A204.1 (cell line): ENCODE measurements around the gene ZBTB46.

Experiments used
- FAIRE-seq: peaks from 2 replicates; lab custom pipeline; 2012; peaks lifted over from hg19 to GRCh38; lab: Jason Lieb, UNC

Gene ZBTB46

DNA sequence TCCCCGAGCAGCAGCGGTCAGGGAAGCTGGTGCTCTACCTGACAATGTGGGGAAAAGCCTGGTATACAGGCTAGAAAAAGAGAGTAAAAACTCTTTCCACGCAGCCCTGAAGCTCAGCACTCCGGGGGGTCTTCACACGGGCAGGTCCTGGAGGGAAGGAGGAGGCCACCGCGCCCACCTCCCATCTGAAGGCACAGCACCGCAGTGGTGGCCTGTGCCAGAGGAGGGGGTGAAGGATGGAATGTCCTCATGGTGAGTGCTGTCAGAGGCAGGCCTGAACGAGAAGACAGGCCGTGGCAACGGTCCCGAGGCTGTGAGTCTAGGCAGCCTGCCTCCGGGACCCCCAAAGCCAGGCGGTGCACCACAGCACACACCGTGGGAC is 85.6 kb downstream of the ZBTB46 start:
- no peak for FAIRE-seq

DNA sequence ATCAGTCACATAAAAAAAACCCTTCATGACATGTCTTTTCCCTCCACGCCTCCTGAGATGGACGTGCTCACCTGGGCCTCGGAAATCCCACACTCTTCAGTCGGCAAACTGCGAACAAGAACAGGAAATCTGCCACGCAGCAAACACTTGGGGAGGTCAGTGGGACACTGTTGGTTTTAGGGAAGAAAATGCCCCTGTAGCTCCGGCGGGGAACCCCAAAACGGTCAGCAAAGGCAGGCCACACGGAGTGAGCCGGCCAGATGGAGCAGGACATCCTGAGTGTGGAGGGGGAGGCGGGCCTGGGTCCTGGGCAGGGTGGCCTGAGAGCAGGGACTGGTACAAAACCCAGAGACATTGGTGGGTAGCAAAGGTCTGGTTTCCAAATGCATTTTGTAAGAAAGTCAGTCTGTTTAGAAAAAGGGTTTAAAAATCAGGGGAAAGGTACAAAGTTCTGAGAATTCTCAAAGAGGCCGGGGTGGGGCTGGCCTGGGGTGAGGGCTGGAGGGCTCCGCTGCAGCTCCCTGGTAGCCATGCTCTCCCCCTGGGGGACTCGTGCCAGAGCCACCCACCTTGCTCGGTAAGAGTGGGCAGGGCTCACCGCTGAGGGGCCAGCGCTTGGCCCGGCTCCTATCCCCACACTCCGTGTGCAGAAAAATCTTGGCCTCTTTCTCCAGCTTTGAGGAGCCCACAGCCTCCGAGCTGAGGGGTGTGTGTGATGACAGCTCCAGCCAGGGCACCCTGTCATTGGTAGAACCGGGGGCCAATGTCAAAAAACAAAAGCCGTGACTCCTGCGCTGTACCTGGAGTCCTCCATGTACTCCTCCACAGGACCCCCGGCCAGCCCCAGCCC is 86.3 kb downstream of the ZBTB46 start:
- no peak for FAIRE-seq

DNA sequence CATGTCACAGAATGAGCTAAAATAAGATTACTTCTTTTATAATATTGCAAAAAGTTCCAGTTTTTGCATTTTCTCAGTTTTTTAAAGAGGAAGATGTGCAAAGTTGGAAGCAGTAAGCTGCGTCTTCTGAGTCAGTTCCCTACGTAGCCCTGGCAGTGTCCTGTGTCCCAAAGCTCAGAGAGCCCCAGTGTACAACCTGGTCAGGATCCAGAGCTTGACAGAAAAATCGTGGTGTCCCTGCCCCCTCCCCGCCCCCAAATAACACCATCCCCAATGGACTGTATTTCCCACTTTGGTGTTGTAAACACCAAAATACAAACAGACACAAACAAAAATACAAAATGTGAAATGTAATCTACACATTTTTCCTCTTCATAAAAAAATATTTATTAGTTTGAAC is 86.9 kb downstream of the ZBTB46 start:
- FAIRE-seq: no peak

DNA sequence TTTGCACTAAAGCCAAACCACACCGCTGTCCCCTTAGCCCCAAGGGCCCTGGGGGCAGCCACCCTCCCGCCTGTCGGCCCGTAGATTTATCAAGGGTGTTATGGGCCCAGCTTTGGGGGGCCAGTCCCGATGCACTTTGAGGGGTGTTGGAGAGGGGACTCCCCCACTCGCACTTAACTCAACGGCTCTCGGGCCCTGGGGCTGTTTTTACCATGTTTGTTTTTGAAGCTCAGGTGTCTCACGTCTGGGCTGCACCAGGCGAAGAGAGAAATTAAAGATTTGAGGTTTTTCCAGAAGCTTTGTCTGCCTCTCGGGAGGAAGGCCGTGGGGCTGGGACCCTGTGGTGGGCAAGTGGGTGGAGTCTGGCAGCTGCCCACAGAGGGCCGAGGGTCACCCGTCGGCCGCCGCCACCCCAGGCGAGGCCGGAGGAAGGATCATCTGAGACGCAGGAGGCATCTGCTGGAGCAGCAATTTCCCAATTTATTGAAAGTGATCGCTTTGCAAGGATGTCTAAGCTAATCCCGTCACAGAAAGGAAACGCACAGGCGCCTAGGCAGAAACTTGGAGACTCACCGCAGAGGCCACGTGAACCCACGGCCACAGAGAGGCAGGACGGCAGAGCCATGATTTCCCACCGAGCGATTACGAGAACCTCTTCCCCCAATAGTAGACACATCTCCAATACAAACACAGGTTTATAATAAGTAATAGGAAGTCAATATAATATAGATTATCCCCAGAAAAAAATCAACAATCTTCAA is 87.7 kb downstream of the ZBTB46 start:
- no peak for FAIRE-seq

DNA sequence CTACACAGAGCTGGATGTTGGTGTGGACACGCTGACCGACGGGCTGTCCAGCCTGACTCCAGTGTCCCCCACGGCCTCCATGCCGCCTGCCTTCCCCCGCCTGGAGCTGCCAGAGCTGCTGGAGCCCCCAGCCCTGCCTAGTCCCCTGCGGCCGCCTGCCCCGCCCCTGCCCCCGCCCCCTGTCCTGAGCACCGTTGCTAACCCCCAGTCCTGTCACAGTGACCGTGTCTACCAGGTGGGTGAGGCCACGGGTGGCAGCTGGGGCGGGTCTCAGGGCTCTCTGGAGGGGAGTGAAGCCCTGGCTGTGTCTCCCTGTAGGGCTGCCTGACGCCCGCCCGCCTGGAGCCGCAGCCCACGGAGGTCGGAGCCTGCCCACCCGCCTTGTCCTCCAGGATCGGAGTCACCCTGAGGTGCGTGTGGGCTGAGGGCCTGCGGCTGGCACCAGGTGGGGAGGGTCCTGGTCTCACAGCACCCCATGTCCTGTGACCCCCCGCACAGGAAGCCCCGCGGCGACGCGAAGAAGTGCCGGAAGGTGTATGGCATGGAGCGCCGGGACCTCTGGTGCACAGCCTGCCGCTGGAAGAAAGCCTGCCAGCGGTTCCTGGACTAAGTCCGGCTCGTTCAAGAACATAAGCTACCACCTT is 88.6 kb downstream of the ZBTB46 start:
- FAIRE-seq: no peak

DNA sequence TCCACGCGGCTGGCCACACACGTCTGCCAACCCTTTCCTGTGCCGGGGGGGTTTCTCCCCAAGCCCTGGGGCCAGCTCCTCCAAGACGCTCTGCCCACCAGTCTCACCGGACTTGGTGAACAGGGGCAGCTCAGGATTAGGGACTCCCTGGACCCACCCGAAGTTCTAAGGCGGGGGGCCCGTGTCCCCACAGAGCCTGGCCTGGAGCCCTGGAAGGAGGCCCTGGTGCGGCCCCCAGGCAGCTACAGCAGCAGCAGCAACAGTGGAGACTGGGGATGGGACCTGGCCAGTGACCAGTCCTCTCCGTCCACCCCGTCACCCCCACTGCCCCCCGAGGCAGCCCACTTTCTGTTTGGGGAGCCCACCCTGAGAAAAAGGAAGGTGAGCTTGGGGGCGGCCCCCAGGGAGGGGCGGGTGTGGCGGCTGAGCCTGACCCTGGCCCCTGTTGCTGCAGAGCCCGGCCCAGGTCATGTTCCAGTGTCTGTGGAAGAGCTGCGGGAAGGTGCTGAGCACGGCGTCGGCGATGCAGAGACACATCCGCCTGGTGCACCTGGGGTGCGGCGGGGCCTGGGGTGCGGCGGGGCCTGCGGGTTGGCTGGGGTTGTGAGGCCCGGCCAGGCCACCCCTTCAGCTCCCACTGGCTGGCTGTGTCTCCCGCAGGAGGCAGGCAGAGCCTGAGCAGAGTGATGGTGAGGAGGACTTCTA is 89.2 kb downstream of the ZBTB46 start:
- FAIRE-seq: no peak

DNA sequence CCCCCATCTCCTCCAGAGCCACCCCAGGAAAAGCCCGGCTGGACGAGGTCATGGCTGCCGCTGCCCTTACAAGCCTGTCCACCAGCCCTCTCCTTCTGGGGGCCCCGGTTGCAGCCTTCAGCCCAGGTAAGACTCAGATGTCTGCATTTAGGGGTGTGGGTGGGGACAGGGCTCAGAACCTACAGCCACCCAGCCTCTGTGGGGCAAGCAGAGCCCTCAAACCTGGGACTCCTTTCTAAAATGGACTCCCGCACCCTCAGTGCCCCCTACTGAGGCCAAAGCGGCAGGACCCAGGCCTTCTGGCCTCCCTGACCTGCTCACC is 89.7 kb downstream of the ZBTB46 start:
- no peak for FAIRE-seq

DNA sequence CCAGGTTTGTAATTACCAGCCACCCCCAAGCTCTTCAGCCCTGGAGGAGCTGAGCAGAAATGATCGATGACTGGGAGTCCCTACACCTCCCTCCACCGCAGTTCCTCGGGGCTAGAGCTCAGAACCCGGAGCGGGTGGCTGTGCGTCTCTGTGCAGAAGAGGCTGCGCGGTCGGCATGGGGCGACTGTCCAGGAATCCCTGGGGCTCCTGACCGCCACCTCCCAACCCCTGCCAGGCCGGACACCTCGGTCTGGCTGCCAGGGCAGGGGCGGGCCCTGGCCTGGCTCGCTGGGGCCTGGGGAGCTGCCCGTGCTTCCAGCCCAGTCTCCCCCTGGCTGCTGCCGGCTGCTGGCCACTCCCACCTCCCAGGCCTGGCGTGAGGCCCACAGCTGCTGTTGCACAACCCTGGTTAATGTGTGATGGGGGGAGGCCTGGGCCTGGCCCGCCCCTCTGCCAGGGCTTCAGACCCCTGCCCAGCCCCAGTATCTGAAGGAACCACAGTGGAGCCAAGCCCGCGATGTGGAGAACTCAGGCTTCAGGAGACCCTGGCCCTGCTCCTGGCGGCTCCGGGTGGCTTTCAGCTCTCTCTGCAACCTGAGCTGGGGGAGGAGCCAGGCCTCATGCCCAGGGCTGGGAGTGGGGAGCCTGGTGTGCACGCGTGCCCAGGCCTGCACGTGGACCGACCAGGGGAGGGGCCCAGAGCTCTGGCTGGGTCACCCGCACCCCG is 90.3 kb downstream of the ZBTB46 start:
- no peak for FAIRE-seq

DNA sequence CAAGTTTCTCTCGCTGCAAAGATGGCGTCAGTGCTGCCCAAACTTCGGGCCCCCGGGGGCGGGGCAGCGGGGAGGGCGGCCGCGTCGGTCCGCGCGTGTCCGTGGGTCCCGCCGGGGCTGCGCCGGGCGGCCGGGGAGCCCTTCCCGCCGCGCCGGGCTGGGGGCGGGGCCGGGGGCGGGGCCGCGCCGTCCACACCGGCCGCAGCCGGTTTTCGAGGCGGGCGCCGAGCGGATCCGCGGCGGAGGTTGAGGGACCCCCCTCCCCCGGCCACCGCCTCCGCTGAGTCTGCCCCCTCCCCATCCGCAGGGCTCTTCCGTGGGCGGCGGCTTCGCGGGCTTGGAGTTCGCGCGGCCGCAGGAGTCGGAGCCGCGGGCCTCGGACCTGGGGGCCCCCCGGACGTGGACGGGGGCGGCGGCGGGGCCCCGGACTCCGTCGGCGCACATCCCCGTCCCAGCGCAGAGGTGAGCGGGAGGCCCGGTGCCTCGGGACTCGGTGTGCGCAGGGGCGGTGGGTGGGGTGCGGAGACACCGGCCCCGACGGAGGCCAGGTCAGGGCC is 90.9 kb downstream of the ZBTB46 start:
- no peak for FAIRE-seq

DNA sequence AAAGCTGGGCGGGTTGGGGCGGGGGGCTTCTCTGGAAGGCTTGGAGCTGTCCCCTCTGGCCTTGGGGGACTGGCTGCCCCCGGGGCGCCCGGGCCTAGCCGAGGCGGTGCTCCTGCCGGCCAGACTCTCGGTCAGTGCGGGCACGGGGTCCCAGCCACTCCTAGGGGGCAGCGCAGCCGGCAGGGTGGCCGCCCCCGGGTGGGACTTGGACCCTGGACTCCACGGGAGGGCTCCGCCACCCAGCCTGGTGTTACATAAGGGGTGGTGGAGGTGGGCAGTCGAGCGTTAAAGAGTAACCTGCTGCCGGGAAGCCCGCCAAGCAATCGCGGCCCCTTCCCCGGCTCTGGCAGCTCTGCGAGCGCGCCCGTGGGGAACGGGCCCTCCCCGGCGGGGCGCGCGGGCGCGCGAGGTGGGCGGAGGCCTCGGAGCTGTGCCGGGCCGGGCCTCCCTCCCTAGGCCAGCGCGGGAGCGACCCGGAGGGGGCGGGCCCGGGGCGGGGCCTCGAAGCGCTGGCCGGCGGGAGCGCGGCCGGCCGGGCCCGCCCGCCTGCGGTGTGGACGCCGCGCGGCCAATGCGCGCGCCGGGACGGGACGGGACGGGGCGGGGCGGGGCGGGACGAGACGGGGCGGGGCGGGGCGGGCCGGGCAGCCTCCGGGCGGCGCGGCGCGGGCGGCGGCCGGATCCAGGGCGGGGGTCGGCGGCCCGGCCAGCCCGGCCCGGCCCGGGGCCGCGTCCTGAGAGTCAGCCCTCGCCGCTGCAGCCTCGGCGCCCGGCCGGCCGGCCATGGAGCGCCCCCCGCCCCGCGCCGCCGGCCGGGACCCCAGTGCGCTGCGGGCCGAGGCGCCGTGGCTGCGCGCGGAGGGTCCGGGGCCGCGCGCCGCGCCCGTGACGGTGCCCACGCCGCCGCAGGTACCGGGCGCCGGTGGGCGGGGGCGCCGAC is 91.7 kb downstream of the ZBTB46 start, which contains the start of gene SLC2A4RG:
Gene SLC2A4RG (plus strand): TSS at position 647 of the 940 bp plus-strand sequence. CDS start 137 bp downstream, at position 784.
- no peak for FAIRE-seq

DNA sequence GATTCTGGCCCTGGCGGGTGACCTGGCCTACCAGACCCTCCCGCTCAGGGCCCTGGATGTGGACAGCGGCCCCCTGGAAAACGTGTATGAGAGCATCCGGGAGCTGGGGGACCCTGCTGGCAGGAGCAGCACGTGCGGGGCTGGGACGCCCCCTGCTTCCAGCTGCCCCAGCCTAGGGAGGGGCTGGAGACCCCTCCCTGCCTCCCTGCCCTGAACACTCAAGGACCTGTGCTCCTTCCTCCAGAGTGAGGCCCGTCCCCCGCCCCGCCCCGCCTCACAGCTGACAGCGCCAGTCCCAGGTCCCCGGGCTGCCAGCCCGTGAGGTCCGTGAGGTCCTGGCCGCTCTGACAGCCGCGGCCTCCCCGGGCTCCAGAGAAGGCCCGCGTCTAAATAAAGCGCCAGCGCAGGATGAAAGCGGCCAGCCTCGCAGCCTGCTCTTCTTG is 92.4 kb downstream of the ZBTB46 start:
- FAIRE-seq: no peak

DNA sequence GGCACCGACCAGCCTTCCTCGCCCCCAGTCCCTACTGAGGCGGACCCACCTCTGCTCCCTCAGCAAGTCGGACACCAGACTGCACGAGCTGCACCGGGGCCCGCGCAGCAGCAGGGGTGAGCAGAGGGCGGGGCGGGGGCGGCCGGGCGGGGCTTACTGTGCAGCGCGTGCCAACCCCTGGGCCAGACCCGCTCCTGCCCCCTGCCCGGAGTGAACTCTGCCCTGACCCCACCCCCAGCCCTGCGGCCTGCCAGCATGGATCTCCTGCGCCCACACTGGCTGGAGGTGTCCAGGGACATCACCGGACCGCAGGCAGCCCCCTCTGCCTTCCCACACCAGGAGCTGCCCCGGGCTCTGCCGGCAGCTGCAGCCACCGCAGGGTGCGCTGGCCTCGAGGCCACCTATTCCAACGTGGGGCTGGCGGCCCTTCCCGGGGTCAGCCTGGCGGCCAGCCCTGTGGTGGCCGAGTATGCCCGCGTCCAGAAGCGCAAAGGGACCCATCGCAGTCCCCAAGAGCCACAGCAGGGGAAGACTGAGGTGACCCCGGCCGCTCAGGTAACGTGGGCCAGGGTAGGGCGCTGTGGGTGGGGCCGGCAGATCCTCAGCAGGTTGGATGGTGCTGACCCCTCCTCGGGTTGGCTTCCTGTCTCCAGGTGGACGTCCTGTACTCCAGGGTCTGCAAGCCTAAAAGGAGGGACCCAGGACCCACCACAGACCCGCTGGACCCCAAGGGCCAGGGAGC is 92.9 kb downstream of the ZBTB46 start:
- no peak for FAIRE-seq

DNA sequence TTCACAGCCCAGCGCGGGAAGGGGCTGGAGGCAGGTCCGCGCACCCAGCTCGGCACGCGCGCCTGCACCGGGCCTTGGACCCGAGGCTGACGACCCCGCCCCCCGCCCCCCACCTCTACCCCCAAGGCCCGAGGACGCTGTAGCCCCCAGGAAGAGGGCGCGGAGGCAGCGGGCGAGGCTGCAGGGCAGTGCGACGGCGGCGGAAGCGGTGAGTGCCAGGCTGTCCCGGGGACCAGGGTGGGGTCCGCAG is 93.4 kb downstream of the ZBTB46 start:
- FAIRE-seq: no peak

DNA sequence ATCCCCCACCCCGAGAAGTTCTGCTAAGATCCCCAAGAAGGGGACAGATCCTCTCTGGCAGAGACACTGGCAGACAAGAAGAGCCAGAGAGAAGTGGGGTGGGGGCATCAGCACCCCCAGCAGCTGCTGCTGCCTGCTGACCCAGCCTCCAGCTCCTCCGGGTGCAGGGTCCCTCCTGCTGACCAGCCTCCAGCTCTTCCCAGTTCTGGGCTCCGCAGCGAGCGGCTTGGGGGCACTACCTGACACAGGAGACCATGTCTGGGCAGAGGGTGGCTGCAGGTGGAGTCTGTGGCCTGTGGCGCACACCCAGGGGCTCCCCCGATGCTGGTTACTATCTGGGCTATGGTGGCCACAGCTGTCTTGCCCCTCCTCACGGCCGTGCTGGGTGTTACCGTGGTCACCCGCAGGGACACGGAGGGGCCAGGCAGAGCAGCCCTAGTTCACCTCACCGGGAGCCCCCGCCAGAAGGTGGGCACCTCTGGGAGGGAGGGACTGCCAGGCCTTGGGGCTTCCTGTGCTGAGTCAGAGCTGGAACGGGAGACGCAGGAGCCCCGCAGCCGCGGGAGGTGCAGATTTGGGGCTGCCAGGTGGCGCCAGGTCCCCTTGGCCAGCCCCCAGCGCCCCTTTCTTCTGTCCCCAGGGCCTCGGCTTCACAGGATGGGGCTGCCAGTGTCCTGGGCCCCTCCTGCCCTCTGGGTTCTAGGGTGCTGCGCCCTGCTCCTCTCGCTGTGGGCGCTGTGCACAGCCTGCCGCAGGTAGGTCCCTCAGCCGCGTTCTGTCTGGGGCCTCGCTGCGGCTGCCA is 94.0 kb downstream of the ZBTB46 start:
- no peak for FAIRE-seq

DNA sequence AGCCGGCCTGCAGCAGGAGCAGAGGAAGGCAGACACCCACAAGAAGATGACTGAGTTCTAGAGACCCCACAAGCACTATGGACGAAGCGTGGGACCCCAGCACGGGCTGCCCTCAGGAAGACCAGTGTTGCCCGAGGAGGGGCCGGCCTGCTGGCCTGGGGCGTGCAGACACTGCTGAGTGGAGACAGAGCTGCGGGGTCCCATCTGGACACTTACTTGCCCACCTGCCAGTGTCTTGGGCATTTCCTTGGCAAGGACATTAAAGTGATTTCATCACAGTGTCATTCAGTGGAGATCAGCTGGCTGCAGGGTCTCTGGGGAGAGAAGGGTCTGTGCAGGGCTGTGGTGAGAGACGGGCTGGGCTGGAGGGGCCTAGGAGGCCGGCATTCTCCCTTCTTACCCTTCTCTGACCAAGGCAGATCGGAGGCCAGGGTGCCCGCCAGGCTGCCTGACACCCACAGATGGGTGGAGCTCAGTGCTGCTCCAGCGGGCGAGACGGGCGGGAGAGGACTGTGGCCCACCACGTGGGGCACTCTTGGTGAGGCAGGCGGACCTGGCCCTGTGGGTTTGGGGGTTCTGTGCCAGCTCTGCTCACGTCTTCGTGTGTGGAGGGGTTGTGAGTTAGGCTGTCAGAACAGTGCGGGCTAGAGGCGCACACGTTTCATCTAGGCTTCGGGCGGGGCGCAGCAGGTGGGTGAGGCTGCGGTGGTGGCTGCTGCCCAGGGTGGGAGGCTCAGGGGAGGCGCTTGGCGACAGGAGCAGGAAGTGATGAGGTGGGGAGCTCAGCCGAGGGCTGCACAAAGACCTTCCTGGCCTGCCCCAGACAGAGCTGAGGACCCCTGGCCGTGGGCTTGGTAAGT is 95.0 kb downstream of the ZBTB46 start, which contains the start of gene LIME1:
Gene LIME1 (plus strand): TSS at position 806 of the 860 bp plus-strand sequence. CDS start 886 bp downstream, outside the sequence.
- FAIRE-seq: no peak

DNA sequence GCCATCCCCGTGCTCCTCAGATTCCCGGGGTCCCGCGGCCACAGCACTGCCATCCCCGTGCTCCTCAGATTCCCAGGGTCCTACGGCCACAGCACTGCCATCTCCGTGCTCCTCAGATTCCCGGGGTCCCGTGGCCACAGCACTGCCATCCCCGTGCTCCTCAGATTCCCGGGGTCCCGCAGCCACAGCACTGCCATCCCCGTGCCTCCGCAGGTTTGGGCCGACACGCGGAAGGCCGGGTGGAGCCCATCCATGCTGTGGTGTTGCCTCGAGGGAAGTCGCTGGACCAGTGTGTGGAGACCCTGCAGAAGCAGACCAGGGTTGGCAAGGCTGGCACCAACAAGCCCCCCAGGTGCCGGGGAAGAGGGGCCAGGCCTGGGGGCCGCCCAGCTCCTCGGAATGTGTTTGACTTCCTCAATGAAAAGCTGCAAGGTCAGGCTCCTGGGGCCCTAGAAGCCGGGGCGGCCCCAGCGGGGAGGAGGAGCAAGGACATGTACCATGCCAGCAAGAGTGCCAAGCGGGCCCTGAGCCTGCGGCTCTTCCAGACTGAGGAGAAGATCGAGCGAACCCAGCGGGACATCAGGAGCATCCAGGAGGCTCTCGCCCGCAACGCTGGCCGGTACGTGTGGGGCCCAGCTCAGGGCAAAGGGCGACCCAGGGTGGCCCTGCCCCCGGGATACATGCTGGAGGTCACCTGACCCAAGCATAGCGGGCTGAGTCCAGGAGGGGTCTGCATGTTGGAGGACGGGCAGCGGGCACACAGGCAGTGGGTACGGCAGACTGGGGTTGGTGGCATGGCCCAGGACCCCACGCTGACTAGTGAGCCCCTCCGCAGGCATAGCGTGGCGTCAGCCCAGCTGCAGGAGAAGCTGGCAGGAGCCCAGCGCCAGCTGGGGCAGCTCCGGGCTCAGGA is 95.9 kb downstream of the ZBTB46 start:
- no peak for FAIRE-seq
